ENCODE results near the gene FRAS1. TPM values are rescaled to one million over a fixed set of nuclear protein-coding genes. Genes with fewer than 3 reads are reported as not detected.

FRAS1 gene
- total RNA-seq, 5 donors from 2014 or later (not counting 1 experiment from before 2014, with no cell fraction given) = 0.23 to 0.39 (median 0.32) TPM; not detected in 2

DNA sequence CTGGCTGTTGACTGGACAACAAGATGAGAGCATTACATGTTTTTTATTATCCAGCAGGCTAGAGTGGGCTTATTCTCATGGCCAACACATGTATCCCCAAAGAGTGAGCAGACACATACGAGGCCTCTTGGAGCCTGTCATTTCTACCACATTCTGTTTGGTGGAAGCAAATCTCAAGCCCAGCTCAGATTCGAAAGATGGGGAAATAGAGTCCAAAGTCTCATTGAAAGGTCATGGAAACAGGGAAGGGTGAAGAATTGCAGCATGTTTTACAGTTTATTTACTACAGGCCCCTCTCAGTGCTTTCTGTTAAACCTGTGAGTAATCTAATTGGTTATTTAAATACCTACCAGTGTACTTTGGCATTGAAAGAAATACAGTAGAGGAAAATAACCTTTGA lies 108.6 kb downstream of the FRAS1 start:
- H3K4me3 ChIP-seq (ENCODE audit: control insufficient read depth in 1 of 2, extremely low read depth in 1 of 2, low read length in 1 of 2) = no peak overlapping the region
- CTCF ChIA-PET = no interaction called here
- POLR2A ChIA-PET = no interaction called here
- no peaks in the 10 kb centered on the region for H3K4me1 ChIP-seq (ENCODE audit: control insufficient read depth in 1 of 2, extremely low read depth in 1 of 2, insufficient read depth in 2 of 2, low read length in 2 of 2)
- Mint-ChIP-seq H3K27ac (no peak overlapping the region), H3K4me1 (peaks cover 0 to 4% (median 2%) of the 10 kb centered on the region in 3 donors), H3K4me3 (no peak overlapping the region), H3K9me3 (peaks cover 0 to 3% (median 0%) of the 10 kb centered on the region in 3 donors), H3K27me3 (peaks cover 0 to 14% of the 10 kb centered on the region in 2 donors), H3K36me3 (no peaks in the 10 kb centered on the region)
- WGBS (ENCODE audit: insufficient coverage) = 100% methylated on average over 1 of the region's 2 CpGs
- DNase-seq = no peak
- no peak overlapping the region for H3K27ac ChIP-seq (ENCODE audit: low read length)
- no peaks in the 10 kb centered on the region for H3K36me3 ChIP-seq (ENCODE audit: control insufficient read depth in 2 of 2, extremely low read depth in 1 of 2, insufficient read depth in 1 of 2, low read length in 1 of 2)
- ATAC-seq (replicated peaks in 1 of 4) = no peak
- H3K9me3 ChIP-seq = no peaks in the 10 kb centered on the region
- no peaks in the 10 kb centered on the region for H3K27me3 ChIP-seq (replicated peaks in 1 of 2; ENCODE audit: control insufficient read depth in 2 of 2, extremely low read depth in 1 of 2, insufficient read depth in 2 of 2, low read length in 1 of 2)

DNA sequence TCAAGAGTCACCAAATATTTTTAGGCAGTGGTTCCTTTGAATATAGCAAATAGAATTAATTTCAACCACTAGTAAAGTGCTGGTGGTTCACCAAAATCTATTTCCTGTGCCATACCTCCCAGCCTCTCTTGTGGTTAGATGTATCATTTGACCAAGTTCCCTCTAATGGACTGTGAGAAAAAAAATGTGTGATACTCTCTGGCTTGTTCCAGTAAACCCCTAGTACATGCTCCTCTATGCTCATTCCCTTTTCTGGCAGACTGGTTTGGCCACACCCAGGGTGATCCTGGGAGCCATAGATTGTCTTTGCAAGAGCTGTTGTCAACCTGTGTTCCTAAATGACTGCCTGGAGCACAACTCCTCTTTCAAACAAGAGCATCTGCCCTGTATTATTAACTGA lies 109.5 kb downstream of the FRAS1 start:
- ATAC-seq (replicated peaks in 1 of 4) (no peak), DNase-seq (no peak)
- H3K36me3 ChIP-seq (ENCODE audit: control insufficient read depth in 2 of 2, extremely low read depth in 1 of 2, insufficient read depth in 1 of 2, low read length in 1 of 2) = no peaks in the 10 kb centered on the region
- peaks cover 0 to 3% (median 0%) of the 10 kb centered on the region in 3 donors for H3K9me3 Mint-ChIP-seq
- H3K27me3 ChIP-seq (replicated peaks in 1 of 2; ENCODE audit: control insufficient read depth in 2 of 2, extremely low read depth in 1 of 2, insufficient read depth in 2 of 2, low read length in 1 of 2) = no peaks in the 10 kb centered on the region
- H3K9me3 ChIP-seq = no peaks in the 10 kb centered on the region
- CTCF ChIA-PET = no interaction called here
- no peaks in the 10 kb centered on the region for H3K36me3 Mint-ChIP-seq
- POLR2A ChIA-PET = no interaction called here
- H3K4me3 ChIP-seq (ENCODE audit: control insufficient read depth in 1 of 2, extremely low read depth in 1 of 2, low read length in 1 of 2) = no peak overlapping the region
- no peak overlapping the region for H3K27ac ChIP-seq (ENCODE audit: low read length)
- no peak overlapping the region for H3K4me3 Mint-ChIP-seq
- peaks cover 0 to 4% (median 2%) of the 10 kb centered on the region in 3 donors for H3K4me1 Mint-ChIP-seq
- no peak overlapping the region for H3K27ac Mint-ChIP-seq
- H3K4me1 ChIP-seq (ENCODE audit: control insufficient read depth in 1 of 2, extremely low read depth in 1 of 2, insufficient read depth in 2 of 2, low read length in 2 of 2) = no peaks in the 10 kb centered on the region
- H3K27me3 Mint-ChIP-seq = peaks cover 0 to 16% of the 10 kb centered on the region in 2 donors

- H3K4me3 Mint-ChIP-seq = no peak overlapping the region
- no peaks in the 10 kb centered on the region for H3K9me3 ChIP-seq
- peaks cover 0 to 20% of the 10 kb centered on the region in 2 donors for H3K27me3 Mint-ChIP-seq
- ATAC-seq (replicated peaks in 1 of 4) = no peak
- peaks cover 0 to 4% (median 2%) of the 10 kb centered on the region in 3 donors for H3K4me1 Mint-ChIP-seq
- H3K4me3 ChIP-seq (ENCODE audit: control insufficient read depth in 1 of 2, extremely low read depth in 1 of 2, low read length in 1 of 2) = no peak overlapping the region
- no peak overlapping the region for H3K27ac Mint-ChIP-seq
- peaks cover 0 to 3% (median 0%) of the 10 kb centered on the region in 3 donors for H3K9me3 Mint-ChIP-seq
- WGBS (ENCODE audit: insufficient coverage) = no CpG with 5 or more reads among the region's 1 CpG
- no peaks in the 10 kb centered on the region for H3K36me3 Mint-ChIP-seq
- ChIA-PET POLR2A (no interaction called here), CTCF (no interaction called here)
- H3K4me1 ChIP-seq (ENCODE audit: control insufficient read depth in 1 of 2, extremely low read depth in 1 of 2, insufficient read depth in 2 of 2, low read length in 2 of 2) = no peaks in the 10 kb centered on the region
- DNase-seq = no peak
- H3K27ac ChIP-seq (ENCODE audit: low read length) = no peak overlapping the region
- no peaks in the 10 kb centered on the region for H3K36me3 ChIP-seq (ENCODE audit: control insufficient read depth in 2 of 2, extremely low read depth in 1 of 2, insufficient read depth in 1 of 2, low read length in 1 of 2)
- H3K27me3 ChIP-seq (replicated peaks in 1 of 2; ENCODE audit: control insufficient read depth in 2 of 2, extremely low read depth in 1 of 2, insufficient read depth in 2 of 2, low read length in 1 of 2) = no peaks in the 10 kb centered on the region
Measured at GRCh38 chr4:78167510-78167909, 110.4 kb downstream of the FRAS1 start.

DNA sequence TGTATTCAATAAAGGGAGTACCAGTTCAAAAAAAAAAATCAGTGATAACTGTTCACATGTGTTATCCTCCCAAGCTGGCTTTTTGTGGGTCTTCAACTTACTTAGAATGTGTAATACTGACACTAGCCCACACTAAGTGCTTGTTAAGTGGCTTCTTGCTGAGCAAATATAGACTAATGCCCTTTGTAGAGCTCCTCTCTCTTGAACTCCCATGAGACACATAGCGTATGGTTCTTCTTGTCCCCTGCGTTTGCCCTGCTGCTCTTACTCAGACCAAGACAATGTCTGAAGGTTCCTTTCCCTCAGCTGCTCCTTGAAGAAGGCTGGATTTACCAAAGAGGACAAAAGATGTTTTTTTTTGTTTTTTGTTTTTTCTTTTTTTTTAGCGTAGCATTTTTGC lies 110.9 kb downstream of the FRAS1 start:
- no peaks in the 10 kb centered on the region for H3K9me3 ChIP-seq
- no peak overlapping the region for H3K4me3 Mint-ChIP-seq
- peaks cover 0 to 4% (median 2%) of the 10 kb centered on the region in 3 donors for H3K4me1 Mint-ChIP-seq
- 100% methylated on average over 2 of the region's 3 CpGs for WGBS (ENCODE audit: insufficient coverage)
- POLR2A ChIA-PET = no interaction called here
- DNase-seq (no peak), ATAC-seq (replicated peaks in 1 of 4) (no peak)
- H3K27me3 Mint-ChIP-seq = peaks cover 0 to 20% of the 10 kb centered on the region in 2 donors
- H3K27me3 ChIP-seq (replicated peaks in 1 of 2; ENCODE audit: control insufficient read depth in 2 of 2, extremely low read depth in 1 of 2, insufficient read depth in 2 of 2, low read length in 1 of 2) = no peaks in the 10 kb centered on the region
- CTCF ChIA-PET = no interaction called here
- no peaks in the 10 kb centered on the region for H3K36me3 Mint-ChIP-seq
- H3K9me3 Mint-ChIP-seq = peaks cover 0 to 3% (median 0%) of the 10 kb centered on the region in 3 donors
- no peaks in the 10 kb centered on the region for H3K4me1 ChIP-seq (ENCODE audit: control insufficient read depth in 1 of 2, extremely low read depth in 1 of 2, insufficient read depth in 2 of 2, low read length in 2 of 2)
- no peaks in the 10 kb centered on the region for H3K36me3 ChIP-seq (ENCODE audit: control insufficient read depth in 2 of 2, extremely low read depth in 1 of 2, insufficient read depth in 1 of 2, low read length in 1 of 2)
- no peak overlapping the region for H3K4me3 ChIP-seq (ENCODE audit: control insufficient read depth in 1 of 2, extremely low read depth in 1 of 2, low read length in 1 of 2)
- no peak overlapping the region for H3K27ac ChIP-seq (ENCODE audit: low read length)
- H3K27ac Mint-ChIP-seq = no peak overlapping the region

GRCh38 chr4:78169728-78170127 lies 112.6 kb downstream of the FRAS1 start:
- H3K9me3 Mint-ChIP-seq = peaks cover 0 to 3% (median 0%) of the 10 kb centered on the region in 3 donors
- Histone ChIP-seq H3K4me1 (ENCODE audit: control insufficient read depth in 1 of 2, extremely low read depth in 1 of 2, insufficient read depth in 2 of 2, low read length in 2 of 2) (no peaks in the 10 kb centered on the region), H3K9me3 (no peaks in the 10 kb centered on the region), H3K27ac (ENCODE audit: low read length) (no peak overlapping the region), H3K36me3 (ENCODE audit: control insufficient read depth in 2 of 2, extremely low read depth in 1 of 2, insufficient read depth in 1 of 2, low read length in 1 of 2) (no peaks in the 10 kb centered on the region), H3K27me3 (replicated peaks in 1 of 2; ENCODE audit: control insufficient read depth in 2 of 2, extremely low read depth in 1 of 2, insufficient read depth in 2 of 2, low read length in 1 of 2) (no peaks in the 10 kb centered on the region), H3K4me3 (ENCODE audit: control insufficient read depth in 1 of 2, extremely low read depth in 1 of 2, low read length in 1 of 2) (no peak overlapping the region)
- no peaks in the 10 kb centered on the region for H3K36me3 Mint-ChIP-seq
- no peak overlapping the region for H3K4me3 Mint-ChIP-seq
- H3K27me3 Mint-ChIP-seq = peaks cover 3 to 20% of the 10 kb centered on the region in 2 donors
- no peak for ATAC-seq (replicated peaks in 1 of 4)
- WGBS (ENCODE audit: insufficient coverage) = 100% methylated on average over 1 of the region's 1 CpG
- ChIA-PET POLR2A (no interaction called here), CTCF (no interaction called here)
- no peak for DNase-seq
- H3K4me1 Mint-ChIP-seq = peaks cover 0 to 4% (median 2%) of the 10 kb centered on the region in 3 donors
- no peak overlapping the region for H3K27ac Mint-ChIP-seq

DNA sequence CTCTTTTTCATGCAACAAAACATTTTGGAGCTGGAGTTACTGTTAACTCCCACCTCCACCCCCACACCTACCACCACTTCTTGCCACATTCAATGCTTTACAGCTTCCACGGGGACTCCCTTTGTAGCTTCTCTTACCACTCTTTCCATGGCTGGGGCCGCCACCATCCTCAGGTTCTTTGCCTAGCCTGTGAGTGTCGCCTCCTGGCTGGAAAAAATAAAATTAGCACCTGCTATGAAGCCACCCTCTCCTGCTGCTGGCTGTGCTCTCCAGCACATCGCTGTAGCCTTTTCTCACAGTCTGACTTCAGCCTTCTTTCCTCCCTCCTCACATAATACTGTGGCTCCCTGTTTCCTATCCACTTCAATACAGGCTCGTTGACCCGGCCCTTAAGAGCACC lies 114.4 kb downstream of the FRAS1 start:
- POLR2A ChIA-PET = no interaction called here
- DNase-seq = no peak
- H3K36me3 ChIP-seq (ENCODE audit: control insufficient read depth in 2 of 2, extremely low read depth in 1 of 2, insufficient read depth in 1 of 2, low read length in 1 of 2) = no peaks in the 10 kb centered on the region
- CTCF ChIA-PET = no interaction called here
- Mint-ChIP-seq H3K4me1 (peaks cover 0 to 4% (median 2%) of the 10 kb centered on the region in 3 donors), H3K27ac (no peak overlapping the region), H3K27me3 (peaks cover 6 to 21% of the 10 kb centered on the region in 2 donors), H3K4me3 (no peak overlapping the region), H3K36me3 (no peaks in the 10 kb centered on the region), H3K9me3 (peaks cover 0 to 3% (median 0%) of the 10 kb centered on the region in 3 donors)
- 75% methylated on average over 6 of the region's 6 CpGs for WGBS (ENCODE audit: insufficient coverage)
- H3K27ac ChIP-seq (ENCODE audit: low read length) = no peak overlapping the region
- H3K27me3 ChIP-seq (replicated peaks in 1 of 2; ENCODE audit: control insufficient read depth in 2 of 2, extremely low read depth in 1 of 2, insufficient read depth in 2 of 2, low read length in 1 of 2) = no peaks in the 10 kb centered on the region
- no peak overlapping the region for H3K4me3 ChIP-seq (ENCODE audit: control insufficient read depth in 1 of 2, extremely low read depth in 1 of 2, low read length in 1 of 2)
- H3K9me3 ChIP-seq = no peaks in the 10 kb centered on the region
- H3K4me1 ChIP-seq (ENCODE audit: control insufficient read depth in 1 of 2, extremely low read depth in 1 of 2, insufficient read depth in 2 of 2, low read length in 2 of 2) = no peaks in the 10 kb centered on the region
- no peak for ATAC-seq (replicated peaks in 1 of 4)

DNA sequence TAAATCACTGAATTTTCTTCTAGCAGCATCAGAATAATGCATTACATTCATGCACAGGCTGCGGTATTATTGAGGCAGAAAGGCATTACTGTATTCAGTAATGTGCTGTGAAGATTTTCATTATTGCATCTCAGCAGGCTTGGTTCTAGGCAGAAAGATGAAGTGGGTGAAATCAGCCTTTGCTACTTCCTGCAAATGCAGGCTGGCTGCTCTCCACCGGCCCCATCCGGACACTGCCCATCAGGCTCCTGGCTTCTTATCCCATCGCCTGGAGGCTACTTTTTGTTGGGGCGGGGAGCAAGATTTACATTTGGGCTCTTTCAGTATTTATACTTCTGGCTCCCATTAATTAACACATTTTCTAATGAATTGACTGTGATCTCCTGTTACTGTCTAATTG lies 117.8 kb downstream of the FRAS1 start:
- H3K9me3 Mint-ChIP-seq = no peaks in the 10 kb centered on the region
- ATAC-seq (replicated peaks in 1 of 4) (no peak), DNase-seq (no peak)
- CTCF ChIA-PET = no interaction called here
- POLR2A ChIA-PET = no interaction called here
- H3K4me3 Mint-ChIP-seq = no peak overlapping the region
- peaks cover 8 to 18% of the 10 kb centered on the region in 2 donors for H3K27me3 Mint-ChIP-seq
- H3K27ac Mint-ChIP-seq = no peak overlapping the region
- Histone ChIP-seq H3K36me3 (ENCODE audit: control insufficient read depth in 2 of 2, extremely low read depth in 1 of 2, insufficient read depth in 1 of 2, low read length in 1 of 2) (no peaks in the 10 kb centered on the region), H3K4me1 (ENCODE audit: control insufficient read depth in 1 of 2, extremely low read depth in 1 of 2, insufficient read depth in 2 of 2, low read length in 2 of 2) (no peaks in the 10 kb centered on the region), H3K9me3 (no peaks in the 10 kb centered on the region), H3K27ac (ENCODE audit: low read length) (no peak overlapping the region), H3K4me3 (ENCODE audit: control insufficient read depth in 1 of 2, extremely low read depth in 1 of 2, low read length in 1 of 2) (no peak overlapping the region), H3K27me3 (replicated peaks in 1 of 2; ENCODE audit: control insufficient read depth in 2 of 2, extremely low read depth in 1 of 2, insufficient read depth in 2 of 2, low read length in 1 of 2) (no peaks in the 10 kb centered on the region)
- no peaks in the 10 kb centered on the region for H3K36me3 Mint-ChIP-seq
- no peaks in the 10 kb centered on the region for H3K4me1 Mint-ChIP-seq
- 69% methylated on average over 2 of the region's 5 CpGs for WGBS (ENCODE audit: insufficient coverage)

All from T-cell (primary cell).